ENCODE results near the gene RENBP. TPM values are rescaled to one million over a fixed set of nuclear protein-coding genes. Genes with fewer than 3 reads are reported as not detected.

Gene RENBP
- total RNA-seq, 2 experiments from 2014 or later: 14.3 to 15.8 TPM

- H3K36me3 Mint-ChIP-seq (ENCODE audit: low read depth): peaks cover 22% of the 10 kb centered on the region
- intact Hi-C loops (cut with micrococcal nuclease): no loop called here
- no peak for ATAC-seq
- ChIA-PET POLR2A (interaction anchor here (0.9 to 3.1 kb wide), 3 partner anchors 10 to 40 kb away, joined by 3 to 14 read pairs (median 8); partner anchors contain the start of gene HCFC1), CTCF (no interaction called here)
- no peak for DNase-seq
- peaks cover 5% of the 10 kb centered on the region for H3K4me1 Mint-ChIP-seq (ENCODE audit: low read depth)
- no peaks in the 10 kb centered on the region for H3K9me3 Mint-ChIP-seq
- no peak overlapping the region for H3K4me3 Mint-ChIP-seq
- no peak for TF ChIP-seq CTCF (IDR thresholded peaks at IDR 0.05)
- no peak overlapping the region for H3K27ac Mint-ChIP-seq
- H3K27me3 Mint-ChIP-seq: no peaks in the 10 kb centered on the region
Observed at GRCh38 chrX:153960786-153961185, 16.3 kb upstream of the RENBP start.

- H3K4me3 Mint-ChIP-seq: no peak overlapping the region
- no peak overlapping the region for H3K27ac Mint-ChIP-seq
- DNase-seq: no peak
- intact Hi-C loops (cut with micrococcal nuclease): no loop called here
- H3K9me3 Mint-ChIP-seq: no peaks in the 10 kb centered on the region
- no peaks in the 10 kb centered on the region for H3K4me1 Mint-ChIP-seq (ENCODE audit: low read depth)
- ChIA-PET CTCF (interaction anchor here (1.3 kb wide), 1 partner anchor 13 kb away, joined by 3 read pairs; no protein-coding TSS in a partner anchor), POLR2A (interaction anchor here (3.1 kb wide), 1 partner anchor 10 kb away, joined by 14 read pairs; no protein-coding TSS in a partner anchor)
- no peak for TF ChIP-seq CTCF (IDR thresholded peaks at IDR 0.05)
- H3K27me3 Mint-ChIP-seq: no peaks in the 10 kb centered on the region
- ATAC-seq: no peak
- peaks cover 25% of the 10 kb centered on the region for H3K36me3 Mint-ChIP-seq (ENCODE audit: low read depth)
Observed at GRCh38 chrX:153960077-153960476, 15.6 kb upstream of the RENBP start.

- Mint-ChIP-seq H3K27ac (no peak overlapping the region), H3K36me3 (ENCODE audit: low read depth) (peaks cover 27% of the 10 kb centered on the region), H3K4me3 (no peak overlapping the region), H3K27me3 (no peaks in the 10 kb centered on the region), H3K9me3 (no peaks in the 10 kb centered on the region), H3K4me1 (ENCODE audit: low read depth) (no peaks in the 10 kb centered on the region)
- ChIA-PET POLR2A (interaction anchor here (3.1 kb wide), 1 partner anchor 10 kb away, joined by 14 read pairs; no protein-coding TSS in a partner anchor), CTCF (interaction anchor here (1.3 kb wide), 1 partner anchor 12 kb away, joined by 3 read pairs; no protein-coding TSS in a partner anchor)
- intact Hi-C loops (cut with micrococcal nuclease): no loop called here
- DNase-seq: no peak
- TF ChIP-seq CTCF (IDR thresholded peaks at IDR 0.05): no peak
- ATAC-seq: no peak
Observed at GRCh38 chrX:153959649-153960048, 15.2 kb upstream of the RENBP start.

GRCh38 chrX:153958605-153959004 lies 14.2 kb upstream of the RENBP start:
- H3K4me1 Mint-ChIP-seq (ENCODE audit: low read depth): peaks cover 2% of the 10 kb centered on the region
- ChIA-PET CTCF (interaction anchor here (1.1 to 1.3 kb wide), 2 partner anchors 10 to 11 kb away, joined by 3 read pairs; no protein-coding TSS in a partner anchor), POLR2A (interaction anchor here (1.3 to 3.1 kb wide), 3 partner anchors 9 to 11 kb away, joined by 5 to 14 read pairs (median 10); no protein-coding TSS in a partner anchor)
- H3K4me3 Mint-ChIP-seq: no peak overlapping the region
- DNase-seq (no peak), ATAC-seq (no peak)
- H3K9me3 Mint-ChIP-seq: no peaks in the 10 kb centered on the region
- intact Hi-C loops (cut with micrococcal nuclease): no loop called here
- no peaks in the 10 kb centered on the region for H3K27me3 Mint-ChIP-seq
- H3K36me3 Mint-ChIP-seq (ENCODE audit: low read depth): peaks cover 33% of the 10 kb centered on the region
- no peak overlapping the region for H3K27ac Mint-ChIP-seq
- no peak for TF ChIP-seq CTCF (IDR thresholded peaks at IDR 0.05)

- Mint-ChIP-seq H3K27ac (no peak overlapping the region), H3K27me3 (no peaks in the 10 kb centered on the region), H3K4me3 (no peak overlapping the region), H3K36me3 (ENCODE audit: low read depth) (peaks cover 37% of the 10 kb centered on the region), H3K9me3 (no peaks in the 10 kb centered on the region), H3K4me1 (ENCODE audit: low read depth) (peaks cover 7% of the 10 kb centered on the region)
- DNase-seq (no peak), ATAC-seq (no peak)
- ChIA-PET POLR2A (interaction anchor here (1.6 kb wide), 1 partner anchor 10 kb away, joined by 10 read pairs; no protein-coding TSS in a partner anchor), CTCF (no interaction called here)
- intact Hi-C loops (cut with micrococcal nuclease): no loop called here
- no peak for TF ChIP-seq CTCF (IDR thresholded peaks at IDR 0.05)
Observed at GRCh38 chrX:153957224-153957623, 12.8 kb upstream of the RENBP start.
